HCT116 (cell line): ENCODE data around the gene HIVEP1.

Experiments
- JUND ChIP-seq: IDR thresholded peaks from 2 replicates; pipeline ENCODE4 v1.6.1; 2012
- RAD21 ChIP-seq: IDR thresholded peaks from 2 replicates; pipeline ENCODE4 v1.6.1; 2012; ENCODE audit warnings: low read depth, mild to moderate bottlenecking
- TF ChIP-seq, protein P1 (sequence below), 3 experiments: fragments of 200-600 bp in 1 of 3; sonication (generic) in 1 of 3; IDR thresholded peaks in 2 of 3; conservative IDR thresholded peaks in 1 of 3; 2 replicates each; pipeline ENCODE4 v1.5.1; 2012 to 2017; ENCODE audit warnings: low read depth in 2 of 3, low read length in 2 of 3, antibody characterized with exemption in 1 of 3, borderline replicate concordance in 1 of 3, control low read depth in 1 of 3, mild to moderate bottlenecking in 1 of 3, mixed read lengths in 1 of 3, mixed run types in 1 of 3, moderate library complexity in 1 of 3; ENCODE audit not compliant: insufficient read depth in 1 of 3

DNA sequence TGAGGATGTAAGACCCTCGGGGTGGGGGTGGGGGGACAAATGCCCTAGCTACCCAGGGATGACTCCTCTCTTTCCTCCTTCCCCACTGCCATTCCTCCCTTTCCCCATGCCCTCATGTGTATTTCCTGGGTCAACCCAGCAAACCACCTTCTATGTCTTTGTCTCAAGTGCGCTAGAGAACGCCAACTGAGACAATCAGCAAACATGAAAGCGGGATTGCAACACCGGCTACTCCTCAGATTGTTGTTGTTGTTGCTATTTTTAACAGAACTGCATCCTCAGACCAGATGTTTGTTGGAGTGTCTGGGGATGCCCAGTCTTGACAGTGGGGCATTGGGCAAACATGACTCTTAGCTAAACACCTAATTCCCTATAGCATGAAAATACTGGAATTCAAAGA, 39.3 kb upstream of the HIVEP1 start:
- TF ChIP-seq, protein P1, sequence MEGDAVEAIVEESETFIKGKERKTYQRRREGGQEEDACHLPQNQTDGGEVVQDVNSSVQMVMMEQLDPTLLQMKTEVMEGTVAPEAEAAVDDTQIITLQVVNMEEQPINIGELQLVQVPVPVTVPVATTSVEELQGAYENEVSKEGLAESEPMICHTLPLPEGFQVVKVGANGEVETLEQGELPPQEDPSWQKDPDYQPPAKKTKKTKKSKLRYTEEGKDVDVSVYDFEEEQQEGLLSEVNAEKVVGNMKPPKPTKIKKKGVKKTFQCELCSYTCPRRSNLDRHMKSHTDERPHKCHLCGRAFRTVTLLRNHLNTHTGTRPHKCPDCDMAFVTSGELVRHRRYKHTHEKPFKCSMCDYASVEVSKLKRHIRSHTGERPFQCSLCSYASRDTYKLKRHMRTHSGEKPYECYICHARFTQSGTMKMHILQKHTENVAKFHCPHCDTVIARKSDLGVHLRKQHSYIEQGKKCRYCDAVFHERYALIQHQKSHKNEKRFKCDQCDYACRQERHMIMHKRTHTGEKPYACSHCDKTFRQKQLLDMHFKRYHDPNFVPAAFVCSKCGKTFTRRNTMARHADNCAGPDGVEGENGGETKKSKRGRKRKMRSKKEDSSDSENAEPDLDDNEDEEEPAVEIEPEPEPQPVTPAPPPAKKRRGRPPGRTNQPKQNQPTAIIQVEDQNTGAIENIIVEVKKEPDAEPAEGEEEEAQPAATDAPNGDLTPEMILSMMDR (IDR thresholded peaks at IDR 0.05 in 2 of 3, conservative IDR thresholded peaks at IDR 0.05 in 1 of 3; ENCODE audit: borderline replicate concordance in 1 of 3, insufficient read depth in 1 of 3, low read depth in 2 of 3, low read length in 2 of 3), result no peak
- TF ChIP-seq JUND (no peak), RAD21 (no peak)
